A673 (cell line): ENCODE measurements around the gene DOCK1.

Source experiments
- CTCF ChIP-seq: fragments of 300-800, 200-600 bp; sonication (generic); conservative IDR thresholded peaks from 2 replicates; pipeline ENCODE4 v1.5.1; 2017; ENCODE audit warnings: low read depth, mild to moderate bottlenecking, antibody characterized with exemption, low read length, moderate library complexity, mixed read lengths
- EZH2 ChIP-seq: fragments of 200-600 bp; sonication (generic); IDR thresholded peaks from 2 replicates; pipeline ENCODE4 v1.6.1; 2017; ENCODE audit warnings: borderline replicate concordance, low read depth, mild to moderate bottlenecking, mixed read lengths, antibody characterized with exemption, low read length; ENCODE audit not compliant: poor library complexity, severe bottlenecking

DNA sequence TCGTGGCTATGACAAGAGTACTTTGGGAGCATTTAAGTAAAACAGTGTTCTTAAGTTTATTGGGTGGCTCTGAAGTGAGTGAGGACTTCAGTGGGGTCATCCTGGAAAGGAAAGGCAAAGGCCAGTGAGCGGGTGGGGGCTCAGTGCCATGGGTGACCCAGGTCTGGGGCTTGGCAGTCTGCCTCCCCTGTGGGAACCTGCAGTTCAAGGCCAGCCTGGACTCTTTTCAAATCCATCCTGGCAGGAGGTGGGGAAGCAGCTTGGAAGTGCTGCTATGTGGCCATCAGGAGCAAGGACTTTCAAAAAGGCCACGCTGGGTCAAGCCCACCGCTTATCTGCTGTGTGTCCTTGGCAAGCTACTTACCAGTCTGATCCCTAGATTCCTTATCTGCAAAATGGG lies 495.0 kb downstream of the DOCK1 start:
- TF ChIP-seq CTCF, result no peak
- no peak for TF ChIP-seq EZH2
